Lung (tissue), 12 donors: ENCODE results near the gene PCDH19. TPM values are rescaled to one million over a fixed set of nuclear protein-coding genes. Genes with fewer than 3 reads are reported as not detected.
A peak's percentile ranks its signal among the peaks of the same experiment; 100 is the strongest.

Experiments used
- ATAC-seq: fragments of 200-7000 bp; cut with Tn5 transposase; one replicate; pipeline ENCODE4 v1.9.1; 2020; ENCODE audit warnings: moderate number of reproducible peaks; ENCODE audit not compliant: insufficient read depth, low FRiP score
- DNase-seq, 3 donors: peaks; one replicate each; pipeline ENCODE4 v3.0.0-alpha.2; 2013 to 2017
- H3K27ac ChIP-seq, 2 donors: one replicate each; pipeline ENCODE4 v1.5.1; 2013; ENCODE audit warnings: mild to moderate bottlenecking in 2 of 2, moderate library complexity in 2 of 2, control low read depth in 1 of 2, inconsistent platforms in 1 of 2, low read depth in 1 of 2, low read length in 1 of 2
- H3K27me3 ChIP-seq, 3 donors: one replicate each; pipeline ENCODE4 v1.5.1; 2013; ENCODE audit warnings: low read length in 2 of 3; ENCODE audit not compliant: control insufficient read depth in 3 of 3, insufficient read depth in 3 of 3
- H3K36me3 ChIP-seq, 4 donors: one replicate each; pipeline ENCODE4 v1.5.1; 2013; ENCODE audit warnings: low read length in 4 of 4, mild to moderate bottlenecking in 1 of 4, moderate library complexity in 1 of 4; ENCODE audit not compliant: control insufficient read depth in 4 of 4, insufficient read depth in 4 of 4
- H3K4me1 ChIP-seq, 5 donors: one replicate each; pipeline ENCODE4 v1.5.1; 2013; ENCODE audit warnings: low read length in 5 of 5, mild to moderate bottlenecking in 2 of 5, moderate library complexity in 1 of 5; ENCODE audit not compliant: control insufficient read depth in 5 of 5, insufficient read depth in 5 of 5
- H3K4me3 ChIP-seq: one replicate; pipeline ENCODE4 v1.5.1; 2013; ENCODE audit warnings: mild to moderate bottlenecking, control low read depth, moderate library complexity
- H3K9ac ChIP-seq, 2 donors: one replicate each; pipeline ENCODE4 v1.5.1; 2013; ENCODE audit warnings: low read length in 2 of 2, control low read depth in 1 of 2; ENCODE audit not compliant: insufficient read depth in 1 of 2
- H3K9me3 ChIP-seq, 4 donors: one replicate each; pipeline ENCODE4 v1.5.1; 2013; ENCODE audit warnings: low read length in 3 of 4, mild to moderate bottlenecking in 1 of 4, moderate library complexity in 1 of 4; ENCODE audit not compliant: control insufficient read depth in 4 of 4, insufficient read depth in 3 of 4
- WGBS, 2 donors: extraction: QIAGEN DNeasy Blood & Tissue Kit; methylation state at CpG; one replicate each; pipeline ENCODE4 v1.1.7; 2013; 5-methylcytosine and 5-hydroxymethylcytosine counted together
- polyA plus RNA-seq, 2 donors: library from polyadenylated mRNA; stranded (reverse); fragments of 200-250 nt; gene quantifications; one replicate each; pipeline ENCODE4 v1.2.1, GENCODE V29; 2013
- total RNA-seq, 2 donors: library from RNA; depleted of rRNA in 1 of 2; stranded (reverse); fragments of >200 nt in 1 of 2; gene quantifications; one replicate each; pipeline ENCODE4 v1.2.1, GENCODE V29; 2014 to 2021
- TF ChIP-seq, protein P1 (sequence below): IDR thresholded peaks from 2 replicates; pipeline ENCODE4 v1.5.1; 2012; ENCODE audit warnings: mild to moderate bottlenecking; ENCODE audit errors: control extremely low read depth, extremely low read depth
- donor health status: control.
- donor health status: control.
- donor health status: Bipolar disorder and iron deficiency.
- donor health status: healthy.
- donor health status: DM: yes; HTN: yes; CAD: no.

Gene PCDH19
- total and polyA plus RNA-seq, 4 donors = 0.01 to 0.97 (median 0.19) TPM

- DNase-seq = no peak
- peaks cover 5 to 54% (median 49%) of the 10 kb centered on the region in 3 donors for H3K27me3 ChIP-seq
Measured at GRCh38 chrX:100408713-100409609, 1.1 kb downstream of the PCDH19 start.

GRCh38 chrX:100407784-100408712, 2.0 kb downstream of the PCDH19 start:
- Histone ChIP-seq H3K27ac (no peak overlapping the region), H3K4me3 (no peak overlapping the region), H3K36me3 (no peaks in the 10 kb centered on the region), H3K4me1 (peaks cover 0 to 3% (median 0%) of the 10 kb centered on the region in 5 donors), H3K27me3 (peaks cover 5 to 63% (median 51%) of the 10 kb centered on the region in 3 donors), H3K9ac (no peak overlapping the region), H3K9me3 (peaks cover 0 to 27% (median 0%) of the 10 kb centered on the region in 4 donors)
- ATAC-seq = no peak
- TF ChIP-seq, protein P1, sequence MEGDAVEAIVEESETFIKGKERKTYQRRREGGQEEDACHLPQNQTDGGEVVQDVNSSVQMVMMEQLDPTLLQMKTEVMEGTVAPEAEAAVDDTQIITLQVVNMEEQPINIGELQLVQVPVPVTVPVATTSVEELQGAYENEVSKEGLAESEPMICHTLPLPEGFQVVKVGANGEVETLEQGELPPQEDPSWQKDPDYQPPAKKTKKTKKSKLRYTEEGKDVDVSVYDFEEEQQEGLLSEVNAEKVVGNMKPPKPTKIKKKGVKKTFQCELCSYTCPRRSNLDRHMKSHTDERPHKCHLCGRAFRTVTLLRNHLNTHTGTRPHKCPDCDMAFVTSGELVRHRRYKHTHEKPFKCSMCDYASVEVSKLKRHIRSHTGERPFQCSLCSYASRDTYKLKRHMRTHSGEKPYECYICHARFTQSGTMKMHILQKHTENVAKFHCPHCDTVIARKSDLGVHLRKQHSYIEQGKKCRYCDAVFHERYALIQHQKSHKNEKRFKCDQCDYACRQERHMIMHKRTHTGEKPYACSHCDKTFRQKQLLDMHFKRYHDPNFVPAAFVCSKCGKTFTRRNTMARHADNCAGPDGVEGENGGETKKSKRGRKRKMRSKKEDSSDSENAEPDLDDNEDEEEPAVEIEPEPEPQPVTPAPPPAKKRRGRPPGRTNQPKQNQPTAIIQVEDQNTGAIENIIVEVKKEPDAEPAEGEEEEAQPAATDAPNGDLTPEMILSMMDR = no peak
- 5 to 44% methylated on average over 55 to 90 of the region's 90 CpGs for WGBS, 2 donors
- DNase-seq = peak; percentile 46 to 64 (median 56)

More at GRCh38 chrX:100408713-100409609, 1.1 kb downstream of the PCDH19 start:
- 2 to 37% methylated on average over 52 to 87 of the region's 87 CpGs for WGBS, 2 donors
- TF ChIP-seq, protein P1 = no peak
- Histone ChIP-seq H3K36me3 (no peaks in the 10 kb centered on the region), H3K9me3 (peaks cover 0 to 27% (median 0%) of the 10 kb centered on the region in 4 donors), H3K4me3 (no peak overlapping the region), H3K4me1 (peaks cover 0 to 3% (median 0%) of the 10 kb centered on the region in 5 donors), H3K9ac (no peak overlapping the region), H3K27ac (no peak overlapping the region)
- ATAC-seq = no peak

DNA sequence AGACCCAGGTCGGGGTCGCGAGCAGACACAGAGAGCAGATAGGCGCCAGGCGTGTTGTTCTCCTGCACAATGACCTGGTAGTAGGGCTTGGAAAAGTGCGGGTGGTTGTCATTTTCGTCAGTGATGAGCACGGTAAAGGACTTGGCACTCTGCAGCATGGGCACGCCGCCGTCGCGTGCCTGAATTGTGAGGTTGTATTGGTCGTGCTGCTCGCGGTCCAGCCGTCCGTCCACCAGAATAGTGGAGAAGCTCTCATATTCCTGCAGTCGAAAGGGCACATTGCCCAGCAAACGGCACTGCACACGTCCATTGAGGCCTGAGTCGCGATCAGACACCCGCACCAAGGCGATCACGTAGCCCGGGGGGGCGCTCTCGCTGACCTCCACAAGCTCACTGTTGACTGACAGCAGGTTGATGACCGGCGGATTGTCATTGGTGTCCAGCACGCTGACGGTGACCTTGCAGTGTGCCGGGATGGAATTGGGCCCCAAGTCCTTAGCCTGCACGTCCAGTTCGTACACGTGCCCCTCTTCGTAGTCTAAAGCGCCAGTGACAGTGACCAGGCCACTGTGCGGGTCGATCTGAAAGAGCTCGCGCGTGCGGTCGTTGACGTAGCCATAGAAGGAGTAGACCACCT, 2.8 kb downstream of the PCDH19 start:
- H3K4me3 ChIP-seq = no peak overlapping the region
- ATAC-seq (no peak), DNase-seq (no peak)
- H3K27me3 ChIP-seq = peaks cover 8 to 62% (median 45%) of the 10 kb centered on the region in 3 donors
- TF ChIP-seq, protein P1 = no peak
- no peak overlapping the region for H3K9ac ChIP-seq
- H3K9me3 ChIP-seq = peaks cover 0 to 30% (median 0%) of the 10 kb centered on the region in 4 donors
- WGBS, 2 donors = 12 to 40% methylated on average over 45 to 47 of the region's 47 CpGs
- H3K27ac ChIP-seq = no peak overlapping the region
- H3K36me3 ChIP-seq = no peaks in the 10 kb centered on the region
- H3K4me1 ChIP-seq = peaks cover 0 to 3% (median 0%) of the 10 kb centered on the region in 5 donors
